ENCODE results near the gene FYCO1.
"Not testable (repeated sequence)": the region's sequence is repeated elsewhere in the genome, so short reads cannot be mapped to it uniquely, and the experiment has no call there.

Gene FYCO1

DNA sequence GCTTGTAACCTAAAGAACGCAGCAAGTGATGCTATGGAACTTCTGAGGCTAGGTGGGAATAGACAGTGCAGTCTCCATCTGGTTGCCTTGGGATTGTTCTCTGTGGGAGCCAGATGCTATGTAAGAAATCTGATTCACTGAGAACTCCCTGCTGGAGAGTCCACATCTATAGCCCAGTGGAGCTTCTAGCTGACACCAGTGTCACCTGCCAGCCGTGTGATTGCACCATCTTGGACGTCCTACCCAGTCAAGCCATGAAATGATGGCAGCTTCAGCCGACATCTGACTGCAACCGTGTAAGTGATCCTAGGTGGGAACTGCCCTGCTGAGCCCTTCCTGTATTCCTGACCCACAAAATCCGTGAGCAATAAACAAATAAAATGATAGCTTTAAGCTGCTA, 12.4 kb upstream of the FYCO1 start:
- no peak for DNase-seq

DNA sequence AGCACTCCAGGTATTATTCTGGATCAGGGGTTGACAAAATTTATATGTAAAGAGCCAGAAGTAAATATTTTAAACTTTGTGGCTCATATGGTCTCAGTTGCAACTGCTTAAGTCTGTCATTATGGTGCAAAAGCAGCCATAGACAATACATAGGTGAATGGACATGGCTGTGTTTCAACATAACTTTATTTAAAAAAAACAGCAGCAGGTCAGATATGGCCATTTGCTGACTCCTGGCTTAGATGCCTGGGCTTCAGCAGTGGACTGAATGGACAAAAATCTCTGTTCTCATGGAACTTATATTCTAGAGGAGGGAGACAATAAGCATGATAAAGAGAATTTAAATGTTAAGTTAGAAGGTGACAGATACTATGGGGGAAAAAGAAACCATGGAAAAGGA, 11.7 kb upstream of the FYCO1 start:
- DNase-seq, result no peak

DNA sequence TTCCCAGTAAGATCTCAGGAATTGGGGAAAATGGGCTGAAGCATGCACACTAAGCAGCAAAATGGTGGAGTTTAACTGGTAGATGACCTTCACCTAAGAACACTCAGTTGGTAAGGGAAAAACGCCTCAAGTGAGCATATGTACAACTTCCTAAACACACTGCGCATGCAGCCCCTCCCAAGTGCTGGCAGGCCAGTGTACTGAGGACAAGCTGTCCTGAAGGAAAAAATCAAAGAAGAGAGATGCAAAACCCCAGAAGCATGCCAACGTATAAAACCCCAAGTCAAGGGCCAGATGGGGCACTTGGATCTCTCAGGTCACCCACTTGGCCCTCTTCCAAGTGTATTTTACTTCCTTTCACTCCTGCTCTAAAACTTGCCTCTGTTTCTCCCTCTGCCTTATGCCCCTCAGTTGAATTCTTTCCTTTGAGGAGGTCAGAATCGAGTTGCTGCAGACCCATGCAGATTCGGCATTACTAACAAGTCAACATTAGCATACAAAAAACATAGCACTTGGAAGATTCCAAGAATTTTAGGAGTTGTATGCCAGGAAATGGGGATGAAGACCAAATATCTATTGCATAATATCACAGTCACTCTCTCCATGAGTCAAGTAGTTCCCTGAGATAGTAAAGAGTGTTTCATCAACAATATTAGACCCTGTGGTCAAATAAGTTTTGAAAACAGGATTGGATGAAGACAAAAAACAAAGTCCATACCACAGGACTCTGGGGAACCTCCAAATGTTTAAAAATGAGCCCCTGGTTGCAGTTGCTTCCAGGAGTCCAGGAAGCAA, 10.8 kb upstream of the FYCO1 start:
- no peak for DNase-seq

DNA sequence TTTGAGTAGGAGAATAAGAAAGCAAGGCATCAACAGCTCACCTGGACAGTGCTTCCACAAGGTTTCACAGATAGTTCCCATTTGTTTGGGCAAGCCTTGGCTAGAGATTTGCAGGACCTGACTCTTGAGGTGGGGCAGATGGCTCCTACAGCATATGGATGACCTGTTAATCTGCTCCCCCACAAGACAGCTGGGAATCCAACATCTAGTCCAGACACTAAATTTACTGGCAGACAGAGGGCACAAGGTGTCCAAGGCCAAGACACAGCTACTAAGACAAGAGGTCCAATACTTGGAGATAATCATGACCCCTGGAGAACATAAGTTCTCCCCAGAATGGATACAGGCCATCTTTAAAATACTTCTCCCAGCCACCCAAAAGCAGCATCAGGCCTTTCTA, 8.1 kb upstream of the FYCO1 start:
- not testable (repeated sequence) for DNase-seq

DNA sequence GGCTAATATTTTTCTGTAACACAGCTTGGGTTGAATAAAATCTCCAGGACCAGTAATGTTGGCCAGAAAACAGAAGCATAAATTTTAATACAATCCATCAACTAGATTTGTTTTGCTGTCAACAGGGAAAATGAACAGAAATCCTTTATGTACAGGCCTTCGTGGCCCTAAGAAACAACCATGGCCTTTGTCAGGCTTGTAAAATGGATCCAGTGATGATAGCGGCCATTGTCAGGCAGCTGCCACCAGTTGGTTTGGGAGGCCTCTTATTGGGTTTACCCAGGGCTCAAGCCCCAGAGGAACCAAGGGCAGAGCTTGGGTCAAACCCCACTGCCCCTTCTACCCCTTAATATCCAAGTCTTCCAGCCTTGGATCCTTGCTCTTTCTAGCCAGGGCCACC, 5.6 kb upstream of the FYCO1 start:
- no peak for DNase-seq

DNA sequence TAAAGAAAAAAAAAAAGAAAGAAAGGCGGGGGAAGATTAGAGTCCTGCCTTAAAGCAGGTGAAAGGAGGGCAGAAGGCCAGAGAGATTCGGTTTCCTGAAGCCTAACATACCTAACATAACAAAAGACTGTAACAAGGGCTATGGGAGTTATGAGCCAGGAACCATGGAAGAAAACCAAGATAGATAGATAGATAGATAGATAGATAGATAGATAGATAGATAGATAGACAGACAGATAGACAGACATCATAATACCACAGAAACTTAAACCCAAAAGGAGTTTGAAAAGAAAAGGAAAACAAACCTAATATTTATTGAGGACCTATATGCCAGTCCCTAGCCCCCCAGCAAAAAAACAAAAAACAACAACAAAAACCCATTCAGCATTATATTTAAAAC, 2.3 kb upstream of the FYCO1 start:
- no peak for DNase-seq

DNA sequence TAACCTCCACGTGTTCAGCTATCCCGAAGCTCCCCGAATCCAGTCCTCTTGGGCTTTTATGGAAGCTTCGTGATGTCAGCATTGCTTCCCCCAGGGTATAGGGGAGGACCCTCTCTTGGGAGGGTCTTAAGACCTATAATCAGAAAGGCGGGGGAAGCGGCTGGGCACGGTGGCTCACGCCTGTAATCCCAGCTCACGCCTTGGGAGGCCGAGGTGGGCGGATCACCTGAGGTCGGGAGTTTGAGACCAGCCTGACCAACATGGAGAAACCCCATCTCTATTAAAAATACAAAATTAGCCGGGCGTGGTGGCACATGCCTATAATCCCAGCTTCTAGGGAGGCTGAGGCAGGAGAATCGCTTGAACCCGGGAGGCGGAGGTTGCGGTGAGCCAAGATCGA, 1.9 kb upstream of the FYCO1 start:
- not testable (repeated sequence) for DNase-seq

DNA sequence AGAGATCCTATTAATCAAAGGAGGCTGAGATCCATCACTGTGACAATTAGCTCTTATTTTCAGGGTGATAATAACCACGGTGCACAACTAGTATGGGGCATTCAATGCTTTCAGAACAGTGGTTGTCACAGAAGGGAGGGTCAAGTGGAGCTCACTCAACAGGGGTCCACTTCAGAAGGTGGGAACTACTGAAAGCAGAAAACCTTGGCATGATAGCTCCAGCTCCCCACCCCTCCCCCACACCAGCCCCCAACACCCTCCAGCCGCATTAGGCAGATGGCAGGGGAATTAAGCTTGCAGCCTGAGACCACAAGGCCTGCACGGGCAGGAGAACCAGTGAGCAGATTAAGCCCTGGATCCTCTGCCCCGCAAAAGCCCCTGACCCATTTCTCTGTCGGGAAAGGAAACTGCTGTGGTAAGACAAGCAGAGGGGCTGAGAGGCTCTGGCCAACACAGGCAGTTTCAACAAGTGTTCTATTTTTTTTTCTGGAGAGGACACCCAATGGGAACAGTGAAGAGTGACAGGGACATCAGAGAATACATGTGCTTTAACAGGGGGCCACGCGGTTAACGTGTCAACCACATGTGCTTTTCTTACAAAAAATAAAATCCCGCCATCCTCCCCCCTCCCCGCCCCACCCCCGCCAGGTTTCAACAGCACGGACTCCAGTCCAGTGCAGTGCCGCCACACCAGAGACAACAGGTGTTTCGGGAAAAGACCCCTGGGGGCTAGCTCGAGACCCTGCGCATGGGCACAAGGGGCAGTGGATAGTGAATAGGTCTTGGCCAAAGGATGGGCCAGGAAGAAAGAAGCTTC, 997 bp downstream of the FYCO1 start:
- peak; percentile 70 for DNase-seq

DNA sequence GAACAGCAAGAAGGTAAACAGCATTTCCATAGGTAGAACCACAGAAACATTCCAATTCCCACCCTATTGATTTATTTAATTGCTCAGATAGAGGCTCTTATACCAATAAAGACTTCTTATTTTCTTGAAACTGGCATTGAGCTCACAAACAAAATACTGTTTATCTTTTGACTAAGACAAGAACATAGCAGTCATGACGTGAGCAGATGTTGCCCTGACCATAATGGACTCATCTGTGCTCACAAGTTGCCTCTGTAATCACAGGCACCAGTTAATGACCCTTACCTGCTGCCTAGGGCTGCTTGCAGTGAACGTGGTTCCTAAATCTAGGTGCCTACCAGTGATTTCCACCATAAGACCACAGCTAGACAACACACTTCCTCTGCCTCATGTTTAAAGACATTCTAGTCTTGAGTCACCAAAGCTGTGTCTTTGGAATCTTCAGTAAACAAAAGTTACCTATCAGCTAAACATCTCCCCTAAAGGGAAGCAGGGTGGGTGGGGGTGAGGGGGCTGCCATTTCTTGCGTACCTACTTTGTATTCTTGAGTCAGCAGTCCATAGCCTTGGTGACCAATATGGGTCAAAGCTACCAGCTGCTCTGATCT, 2.1 kb downstream of the FYCO1 start:
- DNase-seq, result peak; percentile 53

DNA sequence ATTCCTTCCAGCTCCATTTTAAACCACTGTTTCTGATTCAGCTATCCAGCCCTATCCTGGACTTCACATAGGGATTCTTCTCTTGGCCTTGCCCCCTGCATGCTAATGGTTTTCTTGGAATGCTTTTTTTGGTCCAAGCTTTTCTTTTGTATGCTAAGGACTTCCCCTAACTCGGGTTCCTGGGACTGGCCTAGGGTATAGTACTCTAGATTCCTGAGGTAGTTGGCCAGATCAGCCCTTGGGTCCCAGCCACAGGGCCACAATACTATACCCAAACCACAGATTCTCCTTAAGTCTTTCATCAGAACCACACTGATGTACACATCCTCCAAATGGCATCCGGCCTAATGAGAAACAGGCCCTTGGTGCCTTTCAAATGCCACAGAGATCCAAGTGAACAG, 2.8 kb downstream of the FYCO1 start:
- DNase-seq, result no peak

DNA sequence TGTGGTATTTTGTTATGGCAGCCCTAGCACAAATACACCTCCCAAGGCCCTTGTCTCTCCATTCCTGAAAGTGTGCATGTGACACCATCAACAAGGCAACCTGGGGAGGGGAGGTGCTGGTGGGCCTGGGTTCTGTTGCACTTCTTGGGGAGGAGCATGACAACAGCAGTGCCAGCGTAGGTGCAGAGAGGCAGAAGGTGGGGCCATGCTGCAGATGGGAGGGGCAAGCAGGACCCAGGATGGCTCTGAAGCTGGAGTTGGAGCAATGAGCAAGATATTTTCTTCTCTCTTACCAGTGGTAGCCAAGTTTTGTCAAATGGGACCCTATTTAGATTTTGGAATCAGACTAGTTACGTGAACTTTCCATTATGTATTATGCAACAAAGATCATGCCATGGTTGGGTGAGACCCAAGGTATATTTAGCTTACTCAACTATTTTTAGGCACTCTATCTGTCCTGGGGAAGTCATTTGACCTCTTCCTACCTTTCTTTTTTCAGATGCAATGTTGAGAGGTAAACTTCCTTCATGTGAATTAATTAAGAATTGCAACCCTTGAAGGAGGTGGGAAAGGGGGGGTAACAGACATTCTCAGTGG, 3.4 kb downstream of the FYCO1 start:
- no peak for DNase-seq

DNA sequence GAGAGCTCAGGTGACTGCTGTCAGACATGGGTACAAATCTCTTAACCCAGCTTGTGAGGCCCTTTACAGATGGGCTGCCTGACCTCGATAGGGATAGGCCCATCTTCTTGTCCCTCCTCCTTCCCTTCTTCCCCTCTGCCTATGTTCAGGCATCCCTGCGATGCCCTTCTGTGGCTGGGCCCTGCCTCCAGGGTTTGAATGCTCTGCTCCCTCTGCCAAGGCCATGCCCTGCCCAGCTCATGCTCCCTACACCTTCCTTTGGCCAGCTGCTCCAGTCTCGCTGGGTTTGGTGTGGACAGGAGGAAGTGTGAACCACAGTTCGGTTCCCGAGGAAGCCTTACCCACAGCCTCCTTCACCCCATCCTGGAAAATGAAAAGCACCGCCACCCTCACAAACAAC, 4.3 kb downstream of the FYCO1 start:
- DNase-seq, result no peak

DNA sequence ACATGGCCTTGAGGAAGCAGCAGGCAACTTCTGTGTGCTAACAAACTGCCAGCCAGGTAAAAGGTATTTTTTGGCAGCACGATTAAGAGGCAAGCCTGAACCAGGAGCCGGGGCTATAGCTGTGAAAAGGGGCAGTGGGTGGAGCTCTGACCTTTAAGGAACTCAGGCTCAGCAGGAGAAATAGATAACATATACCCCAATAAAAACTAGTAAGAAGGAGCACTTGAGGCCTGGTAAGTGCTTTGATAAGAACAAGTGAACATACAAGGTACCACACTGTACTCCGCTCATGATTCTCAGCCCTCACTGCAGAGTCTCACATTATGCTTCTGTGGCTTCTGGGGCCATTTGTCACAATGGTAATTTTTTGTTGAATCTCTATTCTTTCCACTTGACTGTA, 5.4 kb downstream of the FYCO1 start:
- DNase-seq, result no peak

DNA sequence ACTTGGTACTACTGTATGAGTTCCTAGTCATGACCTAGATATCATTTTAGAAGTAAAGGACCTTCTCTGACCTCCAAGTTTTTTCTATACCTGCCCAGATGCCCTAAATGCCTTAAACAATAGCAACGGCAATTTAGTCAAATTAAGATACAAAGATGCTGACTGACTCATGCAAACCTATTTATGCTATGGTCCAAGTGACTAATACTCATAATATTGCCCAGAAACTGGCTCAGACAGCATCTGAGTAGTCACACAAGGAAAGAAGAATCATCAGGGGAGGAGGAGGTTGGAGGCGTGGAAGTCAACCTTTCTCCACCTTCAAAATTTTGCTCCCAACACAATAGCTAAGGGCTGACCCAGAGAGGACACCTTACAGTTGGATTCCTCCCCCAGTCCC, 6.8 kb downstream of the FYCO1 start:
- no peak for DNase-seq

DNA sequence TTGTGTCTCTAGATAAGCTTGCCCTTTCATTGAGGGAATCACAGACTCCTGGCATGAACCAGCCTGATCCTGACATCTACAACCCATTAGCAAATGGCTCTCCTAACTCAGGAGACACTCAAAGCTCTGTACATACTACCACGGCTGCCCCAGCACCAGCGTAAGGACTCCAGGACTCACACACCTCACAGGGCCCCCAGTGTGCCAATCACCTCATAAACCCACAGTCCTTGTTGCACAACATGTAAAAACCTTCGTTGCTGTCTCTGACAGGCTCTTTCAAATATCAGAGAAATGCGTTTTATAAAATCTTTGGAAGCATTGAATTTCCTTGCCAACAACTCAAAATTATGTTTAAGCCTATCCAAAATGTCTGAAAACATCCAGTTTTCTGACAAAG, 7.3 kb downstream of the FYCO1 start:
- no peak for DNase-seq

DNA sequence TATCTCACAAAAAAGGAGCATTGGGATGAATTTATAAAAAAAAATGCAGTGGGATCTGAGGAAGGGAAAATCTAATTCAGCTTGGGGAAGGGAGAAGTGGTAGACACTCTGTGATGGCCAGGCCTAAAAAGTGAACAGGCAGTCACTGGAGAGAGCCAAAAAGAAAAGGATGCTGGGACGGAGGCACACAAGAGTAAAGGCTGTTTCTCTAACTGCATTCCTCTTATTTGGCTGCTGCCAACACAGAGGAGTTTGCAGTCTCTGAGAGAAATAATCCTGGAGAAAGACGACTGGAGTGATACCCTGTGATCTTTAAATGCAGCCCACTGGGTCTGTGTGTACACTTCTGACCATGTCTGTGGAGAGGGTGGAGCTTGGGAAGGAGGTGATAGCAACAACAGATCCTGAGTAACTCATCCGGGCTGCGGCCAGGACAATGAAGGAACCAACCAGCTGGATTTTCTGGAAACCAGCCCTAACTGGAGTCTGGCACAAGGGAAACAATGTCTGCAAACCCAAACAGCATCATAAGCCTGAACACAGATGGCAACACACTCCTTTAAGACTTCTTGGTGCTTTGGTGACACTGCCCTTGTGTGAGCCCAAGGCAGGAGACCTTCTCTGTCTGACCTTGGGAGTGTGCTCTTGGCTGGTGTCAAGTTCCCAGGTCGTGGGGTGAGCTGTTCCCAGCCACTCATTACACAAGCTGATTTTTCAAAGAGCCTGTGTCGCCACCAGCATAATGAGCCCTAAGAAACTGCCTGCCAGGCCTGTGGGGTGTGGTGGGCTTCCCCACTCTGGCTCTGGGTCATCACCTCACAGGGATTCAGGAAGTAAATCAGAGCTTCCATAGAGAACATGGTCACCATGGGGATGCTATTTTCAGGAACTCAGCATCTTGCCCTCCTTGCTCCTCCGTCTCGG, 8.0 kb downstream of the FYCO1 start:
- DNase-seq, result no peak

DNA sequence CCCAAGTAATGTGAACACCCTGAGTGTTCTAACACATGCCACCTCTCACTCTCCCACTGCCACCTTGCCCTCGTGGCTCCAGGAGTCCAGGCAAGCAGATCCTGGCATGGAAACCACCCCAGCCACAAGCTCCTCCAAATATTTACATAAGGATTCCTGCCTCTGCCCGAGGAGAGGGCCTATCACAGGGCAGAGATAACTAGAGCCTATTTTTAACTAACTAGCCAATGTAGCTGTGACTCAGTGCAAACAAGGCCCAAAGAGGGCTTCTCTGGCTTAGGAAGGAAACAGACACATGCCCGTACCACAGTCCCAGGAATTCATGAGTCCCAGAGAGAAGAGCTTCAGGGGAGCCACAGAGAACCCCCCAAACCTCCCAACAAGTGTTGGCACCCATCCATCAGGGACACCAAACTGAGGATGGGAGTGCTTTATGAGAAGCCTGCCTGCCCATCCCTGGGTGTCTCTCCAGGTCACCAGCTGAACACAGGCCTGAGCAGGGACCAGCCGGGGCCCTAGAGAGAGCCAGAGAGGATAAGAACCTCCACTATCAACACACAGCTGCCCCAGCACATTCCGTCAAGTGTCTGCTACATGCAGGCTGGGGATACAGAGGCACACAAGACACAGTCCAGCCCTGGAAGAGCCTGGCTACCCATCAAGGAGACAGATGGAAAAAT, 9.2 kb downstream of the FYCO1 start:
- no peak for DNase-seq

DNA sequence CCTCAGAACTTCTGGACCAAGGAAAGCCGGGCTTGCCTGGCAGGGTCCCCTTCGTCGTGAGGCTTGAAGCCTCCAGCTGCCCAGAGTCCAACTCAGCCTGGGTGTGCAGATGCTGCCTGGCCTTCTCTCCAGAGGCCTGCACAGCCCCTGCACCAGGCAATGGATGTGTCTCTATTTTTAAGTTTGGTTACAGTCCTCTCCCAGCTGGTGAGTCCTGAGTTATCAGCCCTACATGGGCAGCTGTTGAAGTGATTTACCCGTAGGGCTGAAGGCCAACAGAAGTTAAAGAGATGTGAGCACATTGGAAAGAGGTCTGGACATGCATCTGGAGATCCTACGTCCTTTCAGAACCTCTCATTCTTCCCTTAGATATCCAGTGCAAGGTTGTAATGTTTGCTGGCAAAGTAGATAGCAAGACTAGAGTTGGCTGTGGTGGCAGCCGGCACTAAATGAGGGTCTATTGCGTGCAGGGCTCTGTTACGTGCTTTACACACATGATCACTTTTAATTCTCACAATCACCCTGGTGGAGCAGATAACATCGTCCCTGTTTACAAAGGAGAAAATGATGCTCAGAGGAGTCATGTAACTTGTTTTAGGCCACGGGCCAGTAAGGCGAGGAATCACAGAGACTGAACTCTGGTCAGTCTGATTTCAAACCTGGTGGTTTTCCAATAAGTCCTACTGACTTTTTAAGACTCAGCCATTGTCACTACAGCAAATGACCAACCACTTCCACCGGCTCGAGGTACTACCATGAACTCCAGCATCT, 9.9 kb downstream of the FYCO1 start:
- no peak for DNase-seq

DNA sequence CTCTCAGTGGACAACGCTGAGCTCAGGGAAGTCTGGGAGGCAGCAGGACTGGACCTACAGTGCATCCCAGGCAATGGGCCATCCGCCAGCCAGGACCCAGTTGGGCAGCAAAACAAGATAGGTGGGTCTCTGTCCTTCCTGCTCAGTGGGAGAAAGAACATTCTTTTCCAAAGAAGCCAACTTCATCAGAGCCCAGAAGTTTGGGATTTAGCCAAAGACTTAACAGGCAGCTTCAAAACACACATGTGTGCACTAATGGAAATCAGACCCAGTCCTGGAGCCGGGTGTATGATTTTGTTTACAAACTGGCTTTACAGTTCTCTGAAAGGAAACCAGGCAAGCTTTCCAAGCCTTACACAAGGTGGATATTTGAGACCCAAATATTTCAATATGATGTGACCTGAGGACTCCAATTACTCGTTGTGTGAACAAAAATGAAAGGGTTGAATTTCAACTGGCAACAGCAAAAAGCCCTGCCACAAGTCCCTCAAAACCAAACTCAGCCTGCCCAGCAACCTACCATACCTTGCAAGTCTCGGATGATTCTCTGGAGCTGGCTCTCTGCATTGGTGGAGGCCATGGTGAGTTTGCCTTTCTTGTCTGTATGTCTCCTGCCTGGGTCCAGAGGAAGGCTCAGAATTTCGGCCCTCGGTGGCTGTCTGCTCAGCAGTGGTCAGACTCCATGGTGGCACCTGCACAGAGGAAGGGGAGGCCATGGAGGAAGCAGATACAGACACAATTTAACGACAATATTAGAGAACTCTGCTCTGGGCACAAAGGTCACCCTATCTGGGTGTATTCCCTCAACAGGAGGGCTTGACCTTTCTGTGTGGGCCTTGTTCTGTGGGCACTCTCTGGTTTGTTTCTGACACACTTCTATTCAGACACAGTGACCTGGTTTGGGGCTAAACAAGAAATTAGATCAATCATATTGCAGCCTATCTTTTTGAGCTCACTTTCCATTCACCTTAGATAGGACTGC, 11.0 kb downstream of the FYCO1 start:
- no peak for DNase-seq

DNA sequence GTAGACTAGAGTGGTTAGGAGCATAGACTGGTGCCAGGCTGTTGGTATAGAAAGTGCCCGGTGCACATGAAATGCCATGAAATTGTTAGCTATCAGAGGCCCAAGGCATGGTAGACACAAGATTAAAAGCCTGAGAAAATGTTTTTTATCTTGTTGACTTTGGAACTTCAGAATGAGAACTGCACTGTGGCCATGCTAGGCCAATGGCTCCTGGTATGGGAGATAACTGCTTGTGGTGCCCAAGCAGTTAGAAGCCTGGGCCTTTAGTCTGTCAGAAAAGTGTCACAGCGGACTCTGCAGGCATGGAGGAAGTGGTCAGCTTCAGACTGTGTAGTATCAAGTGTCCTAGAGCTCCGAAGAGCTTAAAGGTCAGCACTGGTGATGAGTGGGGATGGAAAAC, 11.9 kb downstream of the FYCO1 start:
- DNase-seq, result no peak

All from CD4-positive, alpha-beta T cell treated with Interleukin-12 subunit alpha and Interleukin-12 subunit beta, for 1 hour (primary cell).